Measurements from ENCODE around the gene PREX1.

DNA sequence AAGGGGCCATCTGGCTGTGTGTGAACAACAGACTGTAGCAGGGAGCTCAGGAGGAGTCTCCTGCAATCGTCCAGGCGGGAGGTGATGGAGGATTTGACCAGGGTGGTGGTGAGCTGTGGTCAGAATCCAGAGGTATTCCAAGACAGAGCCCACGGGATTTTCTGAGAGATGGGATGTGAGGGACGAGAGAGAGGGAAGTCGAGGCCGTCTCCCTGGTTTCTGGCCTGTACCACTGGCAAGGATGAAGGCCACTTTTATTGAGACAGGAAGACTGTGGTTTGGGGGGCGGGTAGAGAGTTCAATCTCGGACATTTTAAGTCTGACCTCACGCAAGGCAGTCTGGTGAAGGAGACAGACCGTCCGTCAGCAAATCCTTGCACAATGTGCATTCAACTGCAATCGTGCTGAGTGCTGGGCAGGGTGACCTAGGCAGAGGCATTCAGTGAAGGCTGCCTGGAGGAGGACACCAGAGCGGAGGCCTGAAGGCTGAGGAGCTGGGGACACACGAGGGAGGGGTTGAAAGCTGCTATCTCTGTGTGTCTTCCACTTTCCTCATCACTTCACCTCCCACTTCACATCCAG lies 53.9 kb downstream of the PREX1 start:
- no peak for TF ChIP-seq RAD21 (IDR thresholded peaks at IDR 0.05; ENCODE audit: low read length)
- no peak for TF ChIP-seq YY1 (IDR thresholded peaks at IDR 0.05; ENCODE audit: low read depth)
- TF ChIP-seq EP300 (IDR thresholded peaks at IDR 0.05; ENCODE audit: borderline replicate concordance in 1 of 2, low read depth in 1 of 2, low read length in 1 of 2), result no peak
- TF ChIP-seq, protein P1, sequence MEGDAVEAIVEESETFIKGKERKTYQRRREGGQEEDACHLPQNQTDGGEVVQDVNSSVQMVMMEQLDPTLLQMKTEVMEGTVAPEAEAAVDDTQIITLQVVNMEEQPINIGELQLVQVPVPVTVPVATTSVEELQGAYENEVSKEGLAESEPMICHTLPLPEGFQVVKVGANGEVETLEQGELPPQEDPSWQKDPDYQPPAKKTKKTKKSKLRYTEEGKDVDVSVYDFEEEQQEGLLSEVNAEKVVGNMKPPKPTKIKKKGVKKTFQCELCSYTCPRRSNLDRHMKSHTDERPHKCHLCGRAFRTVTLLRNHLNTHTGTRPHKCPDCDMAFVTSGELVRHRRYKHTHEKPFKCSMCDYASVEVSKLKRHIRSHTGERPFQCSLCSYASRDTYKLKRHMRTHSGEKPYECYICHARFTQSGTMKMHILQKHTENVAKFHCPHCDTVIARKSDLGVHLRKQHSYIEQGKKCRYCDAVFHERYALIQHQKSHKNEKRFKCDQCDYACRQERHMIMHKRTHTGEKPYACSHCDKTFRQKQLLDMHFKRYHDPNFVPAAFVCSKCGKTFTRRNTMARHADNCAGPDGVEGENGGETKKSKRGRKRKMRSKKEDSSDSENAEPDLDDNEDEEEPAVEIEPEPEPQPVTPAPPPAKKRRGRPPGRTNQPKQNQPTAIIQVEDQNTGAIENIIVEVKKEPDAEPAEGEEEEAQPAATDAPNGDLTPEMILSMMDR (IDR thresholded peaks at IDR 0.05), result no peak
- TF ChIP-seq, protein P2, sequence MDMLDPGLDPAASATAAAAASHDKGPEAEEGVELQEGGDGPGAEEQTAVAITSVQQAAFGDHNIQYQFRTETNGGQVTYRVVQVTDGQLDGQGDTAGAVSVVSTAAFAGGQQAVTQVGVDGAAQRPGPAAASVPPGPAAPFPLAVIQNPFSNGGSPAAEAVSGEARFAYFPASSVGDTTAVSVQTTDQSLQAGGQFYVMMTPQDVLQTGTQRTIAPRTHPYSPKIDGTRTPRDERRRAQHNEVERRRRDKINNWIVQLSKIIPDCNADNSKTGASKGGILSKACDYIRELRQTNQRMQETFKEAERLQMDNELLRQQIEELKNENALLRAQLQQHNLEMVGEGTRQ (IDR thresholded peaks at IDR 0.05; ENCODE audit: borderline replicate concordance, low read depth, low read length), result no peak
- TF ChIP-seq, protein P3, sequence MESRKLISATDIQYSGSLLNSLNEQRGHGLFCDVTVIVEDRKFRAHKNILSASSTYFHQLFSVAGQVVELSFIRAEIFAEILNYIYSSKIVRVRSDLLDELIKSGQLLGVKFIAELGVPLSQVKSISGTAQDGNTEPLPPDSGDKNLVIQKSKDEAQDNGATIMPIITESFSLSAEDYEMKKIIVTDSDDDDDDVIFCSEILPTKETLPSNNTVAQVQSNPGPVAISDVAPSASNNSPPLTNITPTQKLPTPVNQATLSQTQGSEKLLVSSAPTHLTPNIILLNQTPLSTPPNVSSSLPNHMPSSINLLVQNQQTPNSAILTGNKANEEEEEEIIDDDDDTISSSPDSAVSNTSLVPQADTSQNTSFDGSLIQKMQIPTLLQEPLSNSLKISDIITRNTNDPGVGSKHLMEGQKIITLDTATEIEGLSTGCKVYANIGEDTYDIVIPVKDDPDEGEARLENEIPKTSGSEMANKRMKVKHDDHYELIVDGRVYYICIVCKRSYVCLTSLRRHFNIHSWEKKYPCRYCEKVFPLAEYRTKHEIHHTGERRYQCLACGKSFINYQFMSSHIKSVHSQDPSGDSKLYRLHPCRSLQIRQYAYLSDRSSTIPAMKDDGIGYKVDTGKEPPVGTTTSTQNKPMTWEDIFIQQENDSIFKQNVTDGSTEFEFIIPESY (IDR thresholded peaks at IDR 0.05; ENCODE audit: borderline replicate concordance, low read depth), result no peak
- no peak for TF ChIP-seq JUND (IDR thresholded peaks at IDR 0.05)
- TF ChIP-seq, protein P4, sequence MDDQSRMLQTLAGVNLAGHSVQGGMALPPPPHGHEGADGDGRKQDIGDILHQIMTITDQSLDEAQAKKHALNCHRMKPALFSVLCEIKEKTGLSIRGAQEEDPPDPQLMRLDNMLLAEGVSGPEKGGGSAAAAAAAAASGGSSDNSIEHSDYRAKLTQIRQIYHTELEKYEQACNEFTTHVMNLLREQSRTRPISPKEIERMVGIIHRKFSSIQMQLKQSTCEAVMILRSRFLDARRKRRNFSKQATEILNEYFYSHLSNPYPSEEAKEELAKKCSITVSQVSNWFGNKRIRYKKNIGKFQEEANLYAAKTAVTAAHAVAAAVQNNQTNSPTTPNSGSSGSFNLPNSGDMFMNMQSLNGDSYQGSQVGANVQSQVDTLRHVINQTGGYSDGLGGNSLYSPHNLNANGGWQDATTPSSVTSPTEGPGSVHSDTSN (IDR thresholded peaks at IDR 0.05), result no peak
